CD4-positive, alpha-beta T cell treated with Interleukin-10 for 1 hour (primary cell): ENCODE measurements around the gene RNF169.

Experiments
- DNase-seq: peaks from one replicate; pipeline ENCODE4 v3.0.0-alpha.2; 2020

Gene RNF169

GRCh38 chr11:74770456-74770855, 21.8 kb downstream of the RNF169 start:
- no peak for DNase-seq

- no peak for DNase-seq
Measured at GRCh38 chr11:74771139-74771538, 22.5 kb downstream of the RNF169 start.

- DNase-seq = no peak
Measured at GRCh38 chr11:74773476-74773875, 24.8 kb downstream of the RNF169 start.

- DNase-seq = no peak
Measured at GRCh38 chr11:74775762-74776161, 27.1 kb downstream of the RNF169 start.

DNA sequence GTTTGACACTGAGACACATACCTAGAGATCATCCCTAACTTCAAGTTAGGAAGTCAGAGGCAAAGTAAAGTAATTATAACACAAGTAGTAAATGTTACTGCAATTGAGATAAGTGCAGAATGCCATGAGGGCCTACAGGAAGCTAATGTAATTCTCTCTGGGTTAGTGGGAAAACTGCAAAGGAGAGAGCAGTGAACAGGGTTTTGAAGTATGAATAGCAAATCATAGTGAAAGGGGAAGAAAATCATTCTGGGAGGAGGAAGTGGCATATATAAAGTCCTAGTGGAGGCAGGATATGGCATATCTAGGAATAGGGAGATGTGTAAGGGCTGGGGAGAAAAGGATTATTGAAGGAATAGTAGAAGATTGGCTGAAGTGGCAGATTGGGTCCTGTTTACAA, 27.9 kb downstream of the RNF169 start:
- no peak for DNase-seq

GRCh38 chr11:74777038-74777437, 28.4 kb downstream of the RNF169 start:
- no peak for DNase-seq

DNA sequence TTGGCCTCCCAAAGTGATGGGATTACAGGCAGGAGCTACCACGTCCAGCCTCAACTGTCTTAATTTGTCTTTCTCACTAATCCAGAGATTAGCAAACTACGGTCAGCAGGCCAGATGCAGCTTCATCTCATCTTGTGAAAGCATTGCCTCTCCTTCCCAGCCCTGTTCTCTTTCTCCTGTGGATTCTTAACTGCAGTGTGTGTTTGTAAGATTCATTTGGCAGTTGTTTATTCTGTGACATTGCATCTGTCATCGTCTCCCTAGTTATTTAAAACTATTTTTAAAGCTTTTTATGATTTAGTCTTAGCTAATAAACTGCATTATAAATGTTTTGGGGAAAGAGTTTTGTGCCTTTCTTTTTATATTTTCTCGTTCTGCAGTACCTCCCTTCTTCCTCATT, 29.2 kb downstream of the RNF169 start:
- no peak for DNase-seq

GRCh38 chr11:74778581-74778980, 29.9 kb downstream of the RNF169 start:
- DNase-seq = no peak

- no peak for DNase-seq
Measured at GRCh38 chr11:74780248-74781005, 31.8 kb downstream of the RNF169 start.

- DNase-seq = peak; percentile 57
Measured at GRCh38 chr11:74783241-74783871, 34.7 kb downstream of the RNF169 start.

DNA sequence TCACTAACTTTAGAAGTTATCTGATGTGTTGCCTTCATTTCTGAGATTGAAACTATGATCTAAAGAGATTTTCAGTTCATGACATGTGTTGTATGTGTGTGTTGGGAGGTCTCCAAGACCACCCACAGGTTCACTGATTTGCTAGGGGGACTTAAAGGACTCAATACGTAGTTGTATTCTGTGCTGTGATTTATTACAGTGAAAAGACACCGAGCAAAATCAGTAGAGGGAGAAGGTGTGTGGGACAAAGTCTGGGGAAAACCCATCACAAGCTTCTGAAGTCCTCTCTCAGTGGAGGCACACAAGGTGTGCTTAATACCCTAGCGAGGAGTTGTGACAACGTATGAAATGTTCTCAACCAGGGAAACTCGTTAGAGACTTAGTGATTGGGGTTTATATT, 35.6 kb downstream of the RNF169 start:
- no peak for DNase-seq

DNA sequence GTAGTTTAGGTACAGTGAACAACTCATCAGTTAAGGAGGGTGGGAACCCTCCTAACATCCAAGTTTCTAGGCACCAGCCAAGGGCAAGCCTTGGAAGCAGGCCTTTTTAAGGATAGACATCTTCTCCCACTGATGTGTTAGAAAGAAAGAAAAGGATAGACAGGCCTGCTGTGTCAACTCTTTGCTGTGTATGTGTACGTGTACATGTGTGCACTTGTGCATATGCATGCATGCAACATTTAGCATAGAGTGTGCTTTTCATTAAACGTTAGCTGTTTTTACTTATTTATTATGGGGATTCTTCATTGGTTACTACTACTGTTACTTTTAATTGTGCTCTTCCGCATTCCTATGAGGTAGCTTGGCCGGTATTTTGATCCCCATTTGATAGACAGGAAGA, 36.1 kb downstream of the RNF169 start:
- no peak for DNase-seq

DNA sequence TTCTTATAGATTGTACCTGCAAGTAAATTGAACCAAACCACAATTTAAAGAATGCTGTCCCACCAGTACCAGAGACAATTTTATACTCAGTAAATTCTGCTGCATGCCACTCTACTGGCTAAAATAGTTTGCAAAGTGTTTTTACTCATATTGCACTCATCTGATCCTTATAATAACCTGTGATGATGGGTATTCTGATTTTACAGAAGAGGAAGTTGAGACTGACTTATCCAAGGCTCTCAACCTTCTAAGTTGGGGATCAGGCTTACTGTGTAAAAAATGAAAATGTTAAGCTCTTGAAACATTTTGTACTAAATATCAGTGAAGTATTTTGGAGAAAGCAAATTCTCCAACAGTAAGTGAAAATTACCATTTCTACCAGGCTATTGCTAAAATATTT, 37.9 kb downstream of the RNF169 start:
- DNase-seq = no peak

GRCh38 chr11:74791333-74792100, 42.9 kb downstream of the RNF169 start:
- no peak for DNase-seq

GRCh38 chr11:74806267-74806666, 57.6 kb downstream of the RNF169 start:
- DNase-seq = no peak

- no peak for DNase-seq
Measured at GRCh38 chr11:74809801-74810200, 61.2 kb downstream of the RNF169 start.

GRCh38 chr11:74815966-74816365, 67.3 kb downstream of the RNF169 start:
- DNase-seq = no peak

DNA sequence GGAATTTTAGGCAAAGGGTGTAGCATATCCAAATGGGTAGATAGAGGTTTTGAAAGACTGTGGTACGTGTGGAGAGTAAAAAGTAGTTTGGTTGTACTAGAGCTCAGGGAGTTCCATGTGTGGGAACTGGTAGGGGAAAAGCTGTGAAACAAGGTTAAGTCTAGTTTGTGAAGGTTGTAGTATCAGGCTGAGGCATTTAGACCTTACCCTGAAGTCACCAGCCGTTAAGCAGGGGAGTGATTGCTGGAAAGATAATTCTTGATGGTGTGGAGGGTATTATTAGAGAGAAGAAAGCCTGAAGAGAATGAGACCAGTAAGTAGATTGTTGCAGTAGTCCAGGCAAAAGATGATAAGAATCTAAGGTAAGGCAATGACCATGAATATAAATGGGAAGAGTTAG, 68.0 kb downstream of the RNF169 start:
- no peak for DNase-seq

DNA sequence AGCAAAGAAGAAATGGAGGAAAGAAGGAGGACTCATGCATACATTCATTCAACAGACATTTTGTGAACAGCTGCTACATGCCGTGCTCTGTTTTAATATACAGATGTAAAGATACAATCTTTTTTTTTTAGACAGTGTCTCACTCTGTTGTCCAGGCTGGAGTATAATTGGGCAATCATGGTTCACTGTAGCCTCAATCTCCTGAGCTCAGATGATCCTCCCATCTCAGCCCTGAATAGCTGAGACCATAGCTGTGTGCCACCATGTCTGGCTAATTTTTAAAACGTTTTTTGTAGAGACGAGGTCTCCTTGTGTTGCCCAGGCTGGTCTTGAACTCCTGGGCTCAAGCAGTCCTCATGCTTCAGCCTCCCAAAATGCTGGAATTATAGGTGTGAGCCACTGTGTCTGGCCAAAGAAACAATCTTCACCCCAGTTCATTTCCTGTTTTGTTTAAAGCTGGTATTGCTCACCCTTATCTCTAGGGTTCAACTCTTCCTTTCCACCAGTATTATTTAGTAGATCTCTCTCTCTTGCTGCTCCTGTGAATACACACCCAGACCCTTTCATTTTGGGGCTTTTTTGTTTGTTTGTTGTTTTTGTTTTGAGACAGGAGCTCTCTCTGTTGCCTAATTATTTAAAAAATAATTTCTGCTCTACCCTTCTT, 69.8 kb downstream of the RNF169 start:
- no peak for DNase-seq

GRCh38 chr11:74819400-74819799, 70.8 kb downstream of the RNF169 start:
- no peak for DNase-seq

DNA sequence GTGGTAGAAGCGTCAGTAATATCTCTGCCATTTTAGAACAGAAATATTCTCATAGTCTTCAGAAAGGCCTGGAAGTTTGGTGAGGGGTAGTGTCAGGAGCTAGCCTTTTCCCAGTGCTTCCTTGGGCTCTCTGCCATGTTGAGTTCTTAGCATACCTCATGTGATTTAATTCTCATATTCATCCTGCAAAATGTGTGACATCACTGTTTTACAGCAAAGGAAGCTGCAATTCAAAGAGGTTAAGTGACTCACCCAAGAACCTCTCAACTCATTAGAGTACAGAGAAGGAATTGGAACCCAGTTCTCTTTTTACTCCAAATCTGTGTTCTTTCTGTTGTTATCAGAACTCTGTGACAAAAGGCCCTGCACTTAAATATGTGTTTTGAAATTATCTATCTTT, 72.1 kb downstream of the RNF169 start:
- no peak for DNase-seq

DNA sequence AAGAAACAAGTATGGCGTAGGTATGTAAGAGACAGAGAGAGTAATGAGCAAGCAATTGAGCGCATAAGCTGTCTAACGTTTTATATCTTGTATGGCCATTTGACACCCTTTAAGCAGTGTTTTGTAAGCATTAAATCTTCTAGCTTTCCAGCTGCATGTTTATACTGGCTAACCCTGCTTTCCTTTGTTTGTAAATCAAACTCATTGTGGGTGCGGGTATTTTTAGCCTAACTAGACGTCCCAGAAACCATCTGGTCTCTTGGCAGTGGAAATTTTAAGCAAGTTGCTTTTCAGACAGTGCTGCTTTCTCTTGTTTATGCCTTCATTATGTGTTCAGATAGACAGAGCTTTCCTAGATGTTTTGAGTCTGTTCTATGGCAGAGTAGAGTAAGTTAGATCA, 73.5 kb downstream of the RNF169 start:
- DNase-seq = no peak

DNA sequence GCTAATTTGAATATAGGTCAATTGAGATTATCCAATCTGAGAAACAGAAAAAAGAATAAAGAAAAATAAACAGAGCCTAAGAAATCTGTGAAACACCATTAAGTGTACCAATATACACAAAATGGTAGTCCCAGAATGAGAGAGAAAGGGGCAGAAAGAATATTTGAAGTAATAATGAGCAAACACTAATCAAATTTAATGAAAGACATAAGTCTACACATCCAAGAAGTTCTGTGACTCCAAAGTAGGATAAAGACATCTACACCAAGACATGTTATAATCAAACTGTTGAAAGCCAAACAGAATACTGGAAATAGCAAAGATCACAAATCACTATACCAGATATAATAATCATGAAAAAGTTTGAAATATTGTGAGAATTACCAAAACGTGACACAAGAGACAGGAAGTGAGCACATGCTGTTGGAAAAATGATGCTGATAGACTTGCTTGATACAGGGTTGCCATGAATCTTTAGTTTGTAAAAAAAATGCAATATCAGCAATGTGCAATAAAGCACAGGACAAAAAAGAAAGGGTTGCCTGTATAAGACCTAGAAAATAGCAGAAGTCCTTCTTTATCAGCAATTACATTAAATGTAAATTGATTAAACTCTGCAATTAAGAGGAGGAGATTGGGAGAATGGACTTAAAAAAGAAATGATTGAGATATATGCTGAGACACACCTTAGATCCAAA, 75.8 kb downstream of the RNF169 start:
- no peak for DNase-seq
